Stimulated activated CD4-positive, alpha-beta T cell treated with anti-CD3 and anti-CD28 coated beads, Interleukin-2, amount 100 ng/mL, for 24 hours (primary cell): ENCODE measurements around the gene CFAP298.
"Not testable (repeated sequence)": the region's sequence is repeated elsewhere in the genome, so short reads cannot be mapped to it uniquely, and the experiment has no call there.

Experiments used
- DNase-seq, 2 donors: peaks; one replicate each; pipeline ENCODE4 v3.0.0-alpha.2; 2020

CFAP298 gene

GRCh38 chr21:32612075-32612998 is at the start of gene CFAP298:
Gene CFAP298, minus strand, starts transcription at chr21:32612377. Its CDS starts 134 bp downstream, at chr21:32612243.
- peak; percentile 85 to 87 for DNase-seq

GRCh38 chr21:32661026-32661782 is 49.0 kb upstream of the CFAP298 start:
- DNase-seq = not testable (repeated sequence)

- DNase-seq = no peak
Measured at GRCh38 chr21:32658524-32658923, 46.3 kb upstream of the CFAP298 start.

GRCh38 chr21:32653326-32653901 is 41.2 kb upstream of the CFAP298 start:
- peak in 1 of 2 donors; percentile 19 for DNase-seq

- no peak for DNase-seq
Measured at GRCh38 chr21:32648165-32648564, 36.0 kb upstream of the CFAP298 start.

- DNase-seq = no peak
Measured at GRCh38 chr21:32645261-32646182, 33.3 kb upstream of the CFAP298 start.

- DNase-seq = no peak
Measured at GRCh38 chr21:32641710-32642698, 29.8 kb upstream of the CFAP298 start.

- DNase-seq = no peak
Measured at GRCh38 chr21:32626621-32627196, 14.5 kb upstream of the CFAP298 start.

GRCh38 chr21:32618218-32618617 is 6.0 kb upstream of the CFAP298 start:
- not testable (repeated sequence) for DNase-seq

GRCh38 chr21:32613436-32614043 is 1.4 kb upstream of the CFAP298 start:
- DNase-seq = no peak

- DNase-seq = peak in 1 of 2 donors; percentile 21
Measured at GRCh38 chr21:32612999-32613337, 791 bp upstream of the CFAP298 start.

- peak; percentile 38 to 58 for DNase-seq
Measured at GRCh38 chr21:32611471-32611997, 643 bp downstream of the CFAP298 start.

GRCh38 chr21:32610940-32611339 is 1.2 kb downstream of the CFAP298 start:
- not testable (repeated sequence) for DNase-seq

- no peak for DNase-seq
Measured at GRCh38 chr21:32608851-32609250, 3.3 kb downstream of the CFAP298 start.

GRCh38 chr21:32605469-32605868 is 6.7 kb downstream of the CFAP298 start:
- no peak for DNase-seq

- DNase-seq = no peak
Measured at GRCh38 chr21:32604464-32604863, 7.7 kb downstream of the CFAP298 start.

- DNase-seq = no peak
Measured at GRCh38 chr21:32603131-32603530, 9.0 kb downstream of the CFAP298 start.

- DNase-seq = no peak
Measured at GRCh38 chr21:32602099-32602498, 10.1 kb downstream of the CFAP298 start.

- DNase-seq = no peak
Measured at GRCh38 chr21:32599526-32599925, 12.7 kb downstream of the CFAP298 start.

- DNase-seq = no peak
Measured at GRCh38 chr21:32599091-32599490, 13.1 kb downstream of the CFAP298 start.
